ENCODE measurements around the gene ERICH2. TPM values are rescaled to one million over a fixed set of nuclear protein-coding genes. Genes with fewer than 3 reads are reported as not detected.

The ERICH2 gene
- total and polyA plus RNA-seq, 2 donors (not counting 3 experiments of a cell fraction or from before 2014, with no cell fraction given) = not detected

DNA sequence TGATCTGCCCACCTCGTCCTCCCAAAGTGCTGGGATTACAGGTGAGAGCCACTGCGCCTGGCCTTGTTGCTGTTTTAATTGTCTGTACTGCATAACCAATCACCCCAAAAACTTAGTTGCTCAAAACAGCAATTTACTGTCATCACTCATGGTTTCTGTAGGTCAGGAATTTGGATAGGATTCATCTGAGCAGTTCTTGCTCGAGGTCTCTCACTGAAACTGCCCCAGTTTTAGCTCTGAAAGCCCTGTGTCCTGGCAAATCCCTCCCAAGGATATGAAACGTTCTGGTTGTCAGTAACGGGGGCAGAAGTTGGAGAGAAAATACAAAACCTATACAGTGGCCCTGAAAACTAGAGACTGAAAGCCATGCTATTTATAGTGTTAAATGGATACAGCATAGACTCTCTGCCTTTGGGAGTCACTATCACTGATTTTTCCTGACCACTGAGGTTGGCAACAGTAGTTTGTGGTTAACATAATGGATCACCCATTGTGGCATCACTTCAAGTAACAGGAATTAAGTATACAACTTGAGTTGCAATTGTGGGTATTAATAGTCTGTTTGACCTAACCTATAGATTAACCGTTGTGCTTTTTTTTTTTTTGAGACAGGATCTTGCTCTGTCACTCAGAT is 27.2 kb upstream of the ERICH2 start:
- no peaks in the 10 kb centered on the region for H3K79me2 ChIP-seq (ENCODE audit: control insufficient read depth, insufficient read depth, low read length)
- DNase-seq (ENCODE audit: low read depth, low spot score) = no peak
- CTCF ChIA-PET = no interaction called here
- H3K36me3 ChIP-seq (ENCODE audit: control insufficient read depth in 2 of 2, extremely low read depth in 1 of 2, insufficient read depth in 2 of 2, low read length in 2 of 2) = no peaks in the 10 kb centered on the region
- intact Hi-C loops (cut with micrococcal nuclease) = no loop called here
- H3K9ac ChIP-seq (replicated peaks; ENCODE audit: extremely low read depth, insufficient read depth, low read length) = no peak overlapping the region
- dilution Hi-C loops (cut with MboI; ENCODE audit: extremely low pct_ligation_motif_present, low sequenced_read_pairs) = no loop called here
- H3K9me3 ChIP-seq (replicated peaks; ENCODE audit: control insufficient read depth, insufficient read depth, low read length) = no peaks in the 10 kb centered on the region
- POLR2A ChIA-PET = no interaction called here
- no peak overlapping the region for H3K4me3 ChIP-seq (replicated peaks in 1 of 3; ENCODE audit: insufficient read depth in 1 of 3, low read depth in 1 of 3, low read length in 3 of 3)
- no peaks in the 10 kb centered on the region for H3K4me1 ChIP-seq (ENCODE audit: control insufficient read depth, extremely low read depth, insufficient read depth, low read length)
- no peak overlapping the region for H3K4me2 ChIP-seq (ENCODE audit: insufficient read depth, low read length)
- FAIRE-seq = no peak
- no peaks in the 10 kb centered on the region for H4K20me1 ChIP-seq (replicated peaks; ENCODE audit: control insufficient read depth, extremely low read depth, insufficient read depth, low read length)
- TF ChIP-seq EZH2 (IDR thresholded peaks at IDR 0.05; ENCODE audit: borderline replicate concordance, low read depth, low read length, severe bottlenecking) = no peak
- H3K27ac ChIP-seq (ENCODE audit: insufficient read depth, low read depth, low read length) = no peak overlapping the region
- H3K27me3 ChIP-seq (ENCODE audit: control insufficient read depth in 2 of 2, insufficient read depth in 2 of 2, low read length in 2 of 2) = peaks cover 0 to 5% of the 10 kb centered on the region in 2 experiments
- BruUV-seq (replicated peaks) = no TSS peak
- H2AFZ ChIP-seq (ENCODE audit: low read depth, low read length) = no peak overlapping the region
- H3K9me1 ChIP-seq (replicated peaks; ENCODE audit: control insufficient read depth, extremely low read depth, insufficient read depth, low read length) = no peaks in the 10 kb centered on the region

GRCh38 chr2:170743530-170744239 is 26.5 kb upstream of the ERICH2 start:
- intact Hi-C loops (cut with micrococcal nuclease) = no loop called here
- TF ChIP-seq MYC (IDR thresholded peaks at IDR 0.05; ENCODE audit: low read depth, low read length) (no peak), POLR2A (IDR thresholded peaks at IDR 0.05; ENCODE audit: low read depth, low read length) (no peak), FOS (IDR thresholded peaks at IDR 0.05; ENCODE audit: borderline replicate concordance, insufficient read depth, low read length) (no peak), JUN (IDR thresholded peaks at IDR 0.05; ENCODE audit: borderline replicate concordance, insufficient read depth, insufficient read length, low read depth) (no peak), GATA2 (IDR thresholded peaks at IDR 0.05; ENCODE audit: insufficient read depth, insufficient read length, low read depth, low read length) (no peak), MAX (IDR thresholded peaks at IDR 0.05; ENCODE audit: insufficient read depth, insufficient read length) (no peak), CTCF (IDR thresholded peaks at IDR 0.05; ENCODE audit: extremely low read depth in 1 of 2, insufficient read depth in 1 of 2, low read depth in 1 of 2, low read length in 2 of 2) (no peak), EZH2 (IDR thresholded peaks at IDR 0.05; ENCODE audit: borderline replicate concordance, low read depth, low read length, severe bottlenecking) (no peak), POLR2AphosphoS5 (IDR thresholded peaks at IDR 0.05; ENCODE audit: insufficient read depth, low read depth, low read length) (no peak)
- no peak overlapping the region for H3K4me3 ChIP-seq (replicated peaks in 1 of 3; ENCODE audit: insufficient read depth in 1 of 3, low read depth in 1 of 3, low read length in 3 of 3)
- H3K79me2 ChIP-seq (ENCODE audit: control insufficient read depth, insufficient read depth, low read length) = no peaks in the 10 kb centered on the region
- no peaks in the 10 kb centered on the region for H3K4me1 ChIP-seq (ENCODE audit: control insufficient read depth, extremely low read depth, insufficient read depth, low read length)
- CTCF ChIA-PET = no interaction called here
- no peaks in the 10 kb centered on the region for H3K9me3 ChIP-seq (replicated peaks; ENCODE audit: control insufficient read depth, insufficient read depth, low read length)
- no TSS peak for BruUV-seq (replicated peaks)
- H3K4me2 ChIP-seq (ENCODE audit: insufficient read depth, low read length) = no peak overlapping the region
- H3K9me1 ChIP-seq (replicated peaks; ENCODE audit: control insufficient read depth, extremely low read depth, insufficient read depth, low read length) = no peaks in the 10 kb centered on the region
- POLR2A ChIA-PET = no interaction called here
- H3K36me3 ChIP-seq (ENCODE audit: control insufficient read depth in 2 of 2, extremely low read depth in 1 of 2, insufficient read depth in 2 of 2, low read length in 2 of 2) = no peaks in the 10 kb centered on the region
- H2AFZ ChIP-seq (ENCODE audit: low read depth, low read length) = no peak overlapping the region
- DNase-seq (ENCODE audit: low read depth, low spot score) (no peak), FAIRE-seq (no peak)
- H3K27ac ChIP-seq (ENCODE audit: insufficient read depth, low read depth, low read length) = no peak overlapping the region
- dilution Hi-C loops (cut with MboI; ENCODE audit: extremely low pct_ligation_motif_present, low sequenced_read_pairs) = no loop called here
- H4K20me1 ChIP-seq (replicated peaks; ENCODE audit: control insufficient read depth, extremely low read depth, insufficient read depth, low read length) = no peaks in the 10 kb centered on the region
- peaks cover 0 to 5% of the 10 kb centered on the region in 2 experiments for H3K27me3 ChIP-seq (ENCODE audit: control insufficient read depth in 2 of 2, insufficient read depth in 2 of 2, low read length in 2 of 2)
- H3K9ac ChIP-seq (replicated peaks; ENCODE audit: extremely low read depth, insufficient read depth, low read length) = no peak overlapping the region
